NCI-H526 (cell line): Measurements from ENCODE around the gene SYNJ2.

Experiments used
- DNase-seq, 2 experiments: peaks; one replicate each; lab custom pipeline; 2025; lab: John Stamatoyannopoulos, UW

SYNJ2 gene

GRCh38 chr6:157978021-157978783, 3.5 kb upstream of the SYNJ2 start:
- no peak for DNase-seq

GRCh38 chr6:157980288-157981131, 1.2 kb upstream of the SYNJ2 start:
- DNase-seq = no peak

GRCh38 chr6:157981132-157981394, 600 bp upstream of the SYNJ2 start:
- peak in 1 of 2 experiments; percentile 53 for DNase-seq

- peak; percentile 74 to 93 for DNase-seq
Observed at GRCh38 chr6:157982102-157982562, 469 bp downstream of the SYNJ2 start.

GRCh38 chr6:157982563-157983405, 1.1 kb downstream of the SYNJ2 start:
- peak in 1 of 2 experiments; percentile 42 for DNase-seq

GRCh38 chr6:157983406-157984119, 1.9 kb downstream of the SYNJ2 start:
- no peak for DNase-seq

- no peak for DNase-seq
Observed at GRCh38 chr6:157984128-157984527, 2.5 kb downstream of the SYNJ2 start.

GRCh38 chr6:157984686-157985225, 3.1 kb downstream of the SYNJ2 start:
- DNase-seq = no peak

GRCh38 chr6:157985378-157986155, 3.9 kb downstream of the SYNJ2 start:
- DNase-seq = peak; percentile 28 to 86

GRCh38 chr6:157987788-157988699, 6.4 kb downstream of the SYNJ2 start:
- DNase-seq = no peak

- no peak for DNase-seq
Observed at GRCh38 chr6:157988700-157989063, 7.0 kb downstream of the SYNJ2 start.

GRCh38 chr6:157989541-157990289, 8.1 kb downstream of the SYNJ2 start:
- peak; percentile 57 to 74 for DNase-seq

- DNase-seq = peak in 1 of 2 experiments; percentile 26
Observed at GRCh38 chr6:157990321-157991066, 8.8 kb downstream of the SYNJ2 start.

GRCh38 chr6:157991067-157991432, 9.4 kb downstream of the SYNJ2 start:
- no peak for DNase-seq

- DNase-seq = no peak
Observed at GRCh38 chr6:157993076-157993475, 11.4 kb downstream of the SYNJ2 start.

GRCh38 chr6:157994125-157994795, 12.6 kb downstream of the SYNJ2 start:
- DNase-seq = peak in 1 of 2 experiments; percentile 16

- no peak for DNase-seq
Observed at GRCh38 chr6:157995458-157995857, 13.8 kb downstream of the SYNJ2 start.
